Choroid plexus epithelial cell (primary cell): ENCODE measurements around the gene CPNE5.

Source experiments
- DNase-seq: peaks from one replicate; pipeline ENCODE4 v3.0.0-alpha.2; 2010; ENCODE audit warnings: low read depth
- H3K4me3 ChIP-seq: 2 replicates; pipeline ENCODE4 v1.5.1; 2011; ENCODE audit warnings: low read depth, mild to moderate bottlenecking, control low read depth, low read length, moderate library complexity
- CTCF ChIP-seq: conservative IDR thresholded peaks from 2 replicates; pipeline ENCODE4 v1.5.1; 2011; ENCODE audit warnings: low read depth, mild to moderate bottlenecking, control low read depth, inconsistent platforms, low read length, moderate library complexity

CPNE5 gene

GRCh38 chr6:36777801-36778200 is 61.4 kb downstream of the CPNE5 start:
- TF ChIP-seq CTCF: no peak
- DNase-seq: no peak
- no peak overlapping the region for H3K4me3 ChIP-seq

GRCh38 chr6:36776167-36776566 is 63.1 kb downstream of the CPNE5 start:
- TF ChIP-seq CTCF: no peak
- DNase-seq: no peak
- H3K4me3 ChIP-seq: no peak overlapping the region

GRCh38 chr6:36774331-36774730 is 64.9 kb downstream of the CPNE5 start:
- H3K4me3 ChIP-seq: no peak overlapping the region
- no peak for DNase-seq
- no peak for TF ChIP-seq CTCF

GRCh38 chr6:36772397-36772796 is 66.8 kb downstream of the CPNE5 start:
- TF ChIP-seq CTCF: no peak
- no peak for DNase-seq
- H3K4me3 ChIP-seq: no peak overlapping the region

GRCh38 chr6:36771145-36771544 is 68.1 kb downstream of the CPNE5 start:
- no peak for TF ChIP-seq CTCF
- DNase-seq: no peak
- H3K4me3 ChIP-seq: no peak overlapping the region

- no peak overlapping the region for H3K4me3 ChIP-seq
- TF ChIP-seq CTCF: no peak
- DNase-seq: peak; percentile 24
Measured at GRCh38 chr6:36769676-36770499, 69.4 kb downstream of the CPNE5 start.

GRCh38 chr6:36769183-36769675 is 70.0 kb downstream of the CPNE5 start:
- no peak overlapping the region for H3K4me3 ChIP-seq
- no peak for DNase-seq
- TF ChIP-seq CTCF: no peak
